Measurements from ENCODE around the gene TEX29.

GRCh38 chr13:111326621-111326965 is 6.2 kb downstream of the TEX29 start:
- no peak for TF ChIP-seq CTCF (conservative IDR thresholded peaks at IDR 0.05; ENCODE audit: low read length)
- TF ChIP-seq EZH2phosphoT487 (IDR thresholded peaks at IDR 0.05; ENCODE audit: borderline replicate concordance) = no peak
